Colonic mucosa (tissue), 4 donors: ENCODE data around the gene APBB3. TPM values are rescaled to one million over a fixed set of nuclear protein-coding genes. Genes with fewer than 3 reads are reported as not detected.

Source experiments
- DNase-seq: peaks from one replicate; pipeline ENCODE4 v3.0.0-alpha.2; 2020
- H3K27ac ChIP-seq: fragments of 200-600 bp; one replicate; pipeline ENCODE4 v1.8.0; 2021
- H3K27me3 ChIP-seq: fragments of 200-600 bp; one replicate; pipeline ENCODE4 v1.8.0; 2021
- H3K36me3 ChIP-seq: fragments of 200-600 bp; one replicate; pipeline ENCODE4 v1.8.0; 2021
- H3K4me1 ChIP-seq: fragments of 200-600 bp; one replicate; pipeline ENCODE4 v1.8.0; 2021; ENCODE audit warnings: mild to moderate bottlenecking
- H3K4me3 ChIP-seq: fragments of 200-600 bp; one replicate; pipeline ENCODE4 v1.8.0; 2021
- H3K9ac ChIP-seq, 2 donors: one replicate each; pipeline ENCODE4 v1.7.0; 2013; ENCODE audit warnings: control low read depth in 2 of 2, low read depth in 2 of 2, low read length in 2 of 2
- H3K9me3 ChIP-seq: fragments of 200-600 bp; one replicate; pipeline ENCODE4 v1.8.0; 2021
- intact Hi-C: fragments of 100-400 bp; cut with DNase I; formaldehyde crosslinking; loops from one replicate; pipeline ENCODE4 v1.14.1; 2022
- microRNA-seq: library from miRNA; unstranded; fragments of <30 nt; microRNA quantifications from one replicate; pipeline ENCODE4, GENCODE V29; 2019
- total RNA-seq, 2 donors: library from RNA; stranded (reverse); fragmentation: NEBNext Ultra II Directional in 1 of 2; extraction: Animal tissue kit (Norgen Biotek cat#: 25700) in 1 of 2; gene quantifications; one replicate each; pipeline ENCODE4 v1.2.1, GENCODE V29; 2021
- TF ChIP-seq, protein P1 (sequence below): fragments of 200-600 bp; IDR thresholded peaks from one replicate; pipeline ENCODE4 v1.8.0; 2022; ENCODE audit warnings: antibody characterized with exemption, mild to moderate bottlenecking
- donor health status: healthy.
- donor health status: DM: no; HTN: no; CAD: no.
- donor health status: DM: no; HTN: no; CAD: no.

The APBB3 gene
- total RNA-seq, 2 donors from 2014 or later, result 11.0 to 17.0 TPM

DNA sequence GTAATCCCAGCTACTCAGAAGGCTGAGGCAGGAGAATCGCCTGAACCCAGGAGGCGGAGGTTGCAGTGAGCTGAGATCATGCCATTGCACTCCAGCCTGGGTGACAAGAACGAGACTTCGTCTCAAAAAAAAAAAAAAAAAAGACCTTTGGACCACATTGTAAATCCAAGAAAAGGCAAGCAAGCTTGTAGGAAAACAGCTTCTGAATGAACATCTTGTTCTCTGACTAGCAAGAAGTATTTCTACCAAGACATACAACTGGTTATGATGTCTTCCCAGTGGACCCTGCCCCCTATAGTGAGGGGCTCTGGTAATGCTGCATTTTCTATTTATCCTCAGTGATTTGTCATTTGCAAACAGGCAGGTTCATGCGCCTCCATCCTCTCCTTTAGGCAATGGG, 21.4 kb downstream of the APBB3 start:
- Histone ChIP-seq H3K9me3 (no peaks in the 10 kb centered on the region), H3K36me3 (peaks cover 11% of the 10 kb centered on the region), H3K27ac (no peak overlapping the region), H3K9ac (no peak overlapping the region), H3K4me1 (peaks cover 6% of the 10 kb centered on the region), H3K4me3 (no peak overlapping the region), H3K27me3 (no peaks in the 10 kb centered on the region)
- intact Hi-C loops, result loop anchor here (10.0 kb wide), 2 partner anchors 162 to 168 kb away; partner anchors contain the start of gene ZMAT2
- no peak for DNase-seq
- TF ChIP-seq, protein P1, sequence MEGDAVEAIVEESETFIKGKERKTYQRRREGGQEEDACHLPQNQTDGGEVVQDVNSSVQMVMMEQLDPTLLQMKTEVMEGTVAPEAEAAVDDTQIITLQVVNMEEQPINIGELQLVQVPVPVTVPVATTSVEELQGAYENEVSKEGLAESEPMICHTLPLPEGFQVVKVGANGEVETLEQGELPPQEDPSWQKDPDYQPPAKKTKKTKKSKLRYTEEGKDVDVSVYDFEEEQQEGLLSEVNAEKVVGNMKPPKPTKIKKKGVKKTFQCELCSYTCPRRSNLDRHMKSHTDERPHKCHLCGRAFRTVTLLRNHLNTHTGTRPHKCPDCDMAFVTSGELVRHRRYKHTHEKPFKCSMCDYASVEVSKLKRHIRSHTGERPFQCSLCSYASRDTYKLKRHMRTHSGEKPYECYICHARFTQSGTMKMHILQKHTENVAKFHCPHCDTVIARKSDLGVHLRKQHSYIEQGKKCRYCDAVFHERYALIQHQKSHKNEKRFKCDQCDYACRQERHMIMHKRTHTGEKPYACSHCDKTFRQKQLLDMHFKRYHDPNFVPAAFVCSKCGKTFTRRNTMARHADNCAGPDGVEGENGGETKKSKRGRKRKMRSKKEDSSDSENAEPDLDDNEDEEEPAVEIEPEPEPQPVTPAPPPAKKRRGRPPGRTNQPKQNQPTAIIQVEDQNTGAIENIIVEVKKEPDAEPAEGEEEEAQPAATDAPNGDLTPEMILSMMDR, result no peak

DNA sequence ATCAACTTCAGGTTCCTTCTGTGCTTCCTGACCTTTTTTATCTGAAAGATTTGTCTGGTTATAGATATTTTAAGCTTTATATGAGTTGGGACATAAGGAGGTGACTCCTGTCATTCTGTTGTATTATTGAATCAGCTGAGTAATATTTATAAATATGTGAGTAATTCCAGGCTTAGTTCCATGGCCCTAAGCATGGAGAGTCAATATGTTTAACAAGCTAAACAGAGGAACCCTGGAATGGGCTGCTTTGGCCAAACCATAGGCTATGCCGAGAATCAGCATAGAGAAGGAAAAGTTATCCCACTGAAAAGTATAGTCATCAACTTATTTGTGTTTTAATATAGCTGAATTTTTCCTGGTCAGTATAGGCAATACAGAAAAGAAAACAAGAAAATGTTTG, 24.2 kb downstream of the APBB3 start:
- H3K36me3 ChIP-seq, result peaks cover 15% of the 10 kb centered on the region
- no peak overlapping the region for H3K27ac ChIP-seq
- TF ChIP-seq, protein P1, result no peak
- H3K4me1 ChIP-seq, result no peaks in the 10 kb centered on the region
- intact Hi-C loops, result loop anchor here (10.0 kb wide), 2 partner anchors 165 kb away; partner anchors contain the start of gene ZMAT2
- no peak for DNase-seq
- no peak overlapping the region for H3K4me3 ChIP-seq
- H3K9me3 ChIP-seq, result no peaks in the 10 kb centered on the region
- no peak overlapping the region for H3K9ac ChIP-seq
- H3K27me3 ChIP-seq, result no peaks in the 10 kb centered on the region

GRCh38 chr5:140524003-140524402, 40.4 kb downstream of the APBB3 start:
- Histone ChIP-seq H3K36me3 (peaks cover 24% of the 10 kb centered on the region), H3K27me3 (no peaks in the 10 kb centered on the region)
- intact Hi-C loops, result no loop called here

GRCh38 chr5:140513124-140513523, 51.3 kb downstream of the APBB3 start:
- no peak overlapping the region for H3K4me3 ChIP-seq
- no peaks in the 10 kb centered on the region for H3K4me1 ChIP-seq
- H3K27ac ChIP-seq, result no peak overlapping the region
- no peak overlapping the region for H3K9ac ChIP-seq
- no peak for DNase-seq
- TF ChIP-seq, protein P1, result no peak
- H3K9me3 ChIP-seq, result no peaks in the 10 kb centered on the region
- intact Hi-C loops, result no loop called here
- no peaks in the 10 kb centered on the region for H3K27me3 ChIP-seq
- peaks cover 12% of the 10 kb centered on the region for H3K36me3 ChIP-seq

More at GRCh38 chr5:140524003-140524402, 40.4 kb downstream of the APBB3 start:
- H3K9me3 ChIP-seq, result no peaks in the 10 kb centered on the region
- H3K9ac ChIP-seq, result no peak overlapping the region
- no peak overlapping the region for H3K4me3 ChIP-seq
- no peaks in the 10 kb centered on the region for H3K4me1 ChIP-seq
- TF ChIP-seq, protein P1, result no peak
- DNase-seq, result no peak
- no peak overlapping the region for H3K27ac ChIP-seq

- no peaks in the 10 kb centered on the region for H3K4me1 ChIP-seq
- H3K27me3 ChIP-seq, result no peaks in the 10 kb centered on the region
- no peaks in the 10 kb centered on the region for H3K9me3 ChIP-seq
- no peak overlapping the region for H3K4me3 ChIP-seq
- no peak overlapping the region for H3K9ac ChIP-seq
- H3K27ac ChIP-seq, result no peak overlapping the region
- peaks cover 13% of the 10 kb centered on the region for H3K36me3 ChIP-seq
- no peak for DNase-seq
- intact Hi-C loops, result no loop called here
- TF ChIP-seq, protein P1, result no peak
These were observed 54.5 kb downstream of the APBB3 start for GRCh38 chr5:140509898-140510297.

Small RNA genes within 50 kb of the gene (microRNA-seq; reads per million reads assigned to microRNA genes)
- gene MIR6831, result not detected

Other genes with a start within 250 kb of the APBB3 start
- gene HBEGF, start 218.0 kb downstream of the APBB3 start, total RNA-seq, result 10 to 100 TPM in 1 of 2 donors, 1 to 10 TPM in 1; 4.3 to 14.6 TPM
- under 1 TPM in 1 of 2 donors, not detected in 1; 0.42 TPM for gene SLC4A9, start 204.4 kb downstream of the APBB3 start, total RNA-seq
- 100 to 1,000 TPM; 108 to 115 TPM for gene ANKHD1, start 162.8 kb downstream of the APBB3 start, total RNA-seq
- gene EIF4EBP3, start 16.9 kb downstream of the APBB3 start, total RNA-seq, result 10 to 100 TPM; 13.5 to 13.8 TPM
- gene SRA1, start 7.1 kb downstream of the APBB3 start, total RNA-seq, result 10 to 100 TPM; 24.5 to 34.1 TPM
- 100 to 1,000 TPM in 1 of 2 donors, 10 to 100 TPM in 1; 78.1 to 129 TPM for gene SLC35A4, start 230 bp upstream of the APBB3 start, total RNA-seq
- 10 to 100 TPM; 28.2 to 48.3 TPM for gene CD14, start 68.6 kb upstream of the APBB3 start, total RNA-seq
- gene TMCO6, start 74.9 kb upstream of the APBB3 start, total RNA-seq, result 10 to 100 TPM in 1 of 2 donors, 1 to 10 TPM in 1; 8.7 to 18.9 TPM
- gene NDUFA2, start 83.0 kb upstream of the APBB3 start, total RNA-seq, result 100 to 1,000 TPM in 1 of 2 donors, 10 to 100 TPM in 1; 85.4 to 101 TPM
- gene IK, start 83.2 kb upstream of the APBB3 start, total RNA-seq, result 10 to 100 TPM; 70.4 to 71.6 TPM
- gene WDR55, start 100.3 kb upstream of the APBB3 start, total RNA-seq, result 10 to 100 TPM; 28.7 to 47.8 TPM
- under 1 TPM; 0.16 to 0.89 TPM for gene DND1, start 109.0 kb upstream of the APBB3 start, total RNA-seq
- 10 to 100 TPM; 41.0 to 66.1 TPM for gene HARS1, start 126.8 kb upstream of the APBB3 start, total RNA-seq
- 10 to 100 TPM; 37.8 to 38.7 TPM for gene HARS2, start 126.9 kb upstream of the APBB3 start, total RNA-seq
- gene ZMAT2, start 135.8 kb upstream of the APBB3 start, total RNA-seq, result 10 to 100 TPM; 43.8 to 49.4 TPM
- under 1 TPM in 1 of 2 donors, not detected in 1; 0.13 TPM for gene PCDHA1, start 221.5 kb upstream of the APBB3 start, total RNA-seq
- gene PCDHA2, start 230.3 kb upstream of the APBB3 start, total RNA-seq, result not detected
- gene PCDHA3, start 236.5 kb upstream of the APBB3 start, total RNA-seq, result under 1 TPM in 1 of 2 donors, not detected in 1; 0.11 TPM
- gene PCDHA4, start 242.5 kb upstream of the APBB3 start, total RNA-seq, result under 1 TPM; 0.47 to 0.58 TPM